Epithelial cell of proximal tubule (primary cell): ENCODE results near the gene POLL. TPM values are rescaled to one million over a fixed set of nuclear protein-coding genes. Genes with fewer than 3 reads are reported as not detected.

ENCODE experiments used
- DNase-seq: peaks from one replicate; pipeline ENCODE4 v3.0.0-alpha.2; 2011; ENCODE audit warnings: low read depth
- H3K4me3 ChIP-seq: 2 replicates; pipeline ENCODE4 v1.5.1; 2011; ENCODE audit warnings: low read depth, mild to moderate bottlenecking, low read length
- total RNA-seq: library from RNA; depleted of rRNA; stranded (reverse); fragments of >200 nt; gene quantifications from 2 replicates; pipeline ENCODE4 v1.2.3, GENCODE V29; 2015
- TF ChIP-seq, protein P1 (sequence below): conservative IDR thresholded peaks from 2 replicates; pipeline ENCODE4 v1.5.1; 2012; ENCODE audit warnings: low read depth, mild to moderate bottlenecking, low read length

The POLL gene
- total RNA-seq, 1 donor from 2014 or later, result 27.6 TPM

DNA sequence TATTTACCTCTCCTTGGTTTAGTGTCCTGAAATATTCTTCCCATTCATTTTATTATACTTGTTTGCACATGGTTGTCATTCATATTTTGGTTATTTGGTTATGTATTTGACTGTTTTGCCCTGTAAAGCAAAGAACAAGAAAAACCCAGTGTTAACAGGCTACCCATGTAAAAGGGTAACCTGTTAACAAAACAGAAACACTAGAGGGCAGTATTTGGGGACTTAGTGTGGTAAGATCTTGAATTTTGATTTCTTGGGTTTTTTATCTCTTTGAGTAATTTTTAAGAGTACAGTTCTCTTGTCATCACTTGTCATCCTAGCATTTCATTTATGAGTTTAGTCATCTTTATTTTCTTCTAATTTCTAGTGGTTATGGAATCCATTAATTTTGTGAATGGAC lies 51.3 kb downstream of the POLL start:
- H3K4me3 ChIP-seq, result no peak overlapping the region
- DNase-seq, result no peak
- TF ChIP-seq, protein P1, sequence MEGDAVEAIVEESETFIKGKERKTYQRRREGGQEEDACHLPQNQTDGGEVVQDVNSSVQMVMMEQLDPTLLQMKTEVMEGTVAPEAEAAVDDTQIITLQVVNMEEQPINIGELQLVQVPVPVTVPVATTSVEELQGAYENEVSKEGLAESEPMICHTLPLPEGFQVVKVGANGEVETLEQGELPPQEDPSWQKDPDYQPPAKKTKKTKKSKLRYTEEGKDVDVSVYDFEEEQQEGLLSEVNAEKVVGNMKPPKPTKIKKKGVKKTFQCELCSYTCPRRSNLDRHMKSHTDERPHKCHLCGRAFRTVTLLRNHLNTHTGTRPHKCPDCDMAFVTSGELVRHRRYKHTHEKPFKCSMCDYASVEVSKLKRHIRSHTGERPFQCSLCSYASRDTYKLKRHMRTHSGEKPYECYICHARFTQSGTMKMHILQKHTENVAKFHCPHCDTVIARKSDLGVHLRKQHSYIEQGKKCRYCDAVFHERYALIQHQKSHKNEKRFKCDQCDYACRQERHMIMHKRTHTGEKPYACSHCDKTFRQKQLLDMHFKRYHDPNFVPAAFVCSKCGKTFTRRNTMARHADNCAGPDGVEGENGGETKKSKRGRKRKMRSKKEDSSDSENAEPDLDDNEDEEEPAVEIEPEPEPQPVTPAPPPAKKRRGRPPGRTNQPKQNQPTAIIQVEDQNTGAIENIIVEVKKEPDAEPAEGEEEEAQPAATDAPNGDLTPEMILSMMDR, result peak; percentile 59

DNA sequence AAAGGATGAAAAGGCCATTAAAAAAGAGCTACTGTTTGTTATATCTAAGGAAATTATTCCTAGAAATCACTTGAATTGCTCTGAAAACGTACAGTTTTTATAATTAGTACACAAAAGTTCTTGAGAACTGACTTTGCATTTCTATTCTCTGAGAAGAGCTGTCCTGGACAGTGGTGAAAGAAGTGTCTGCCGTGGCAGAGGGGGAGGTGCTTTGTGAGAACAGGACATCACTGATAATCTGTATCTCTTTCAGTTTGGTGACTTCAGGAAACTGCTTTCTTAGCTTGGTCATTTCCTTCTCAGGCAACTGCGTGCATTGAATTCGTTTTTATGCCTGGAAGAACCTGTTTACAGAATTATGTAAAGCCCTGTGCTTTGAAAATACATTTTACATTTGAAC lies 52.1 kb downstream of the POLL start:
- DNase-seq, result no peak
- H3K4me3 ChIP-seq, result no peak overlapping the region
- TF ChIP-seq, protein P1, result no peak

DNA sequence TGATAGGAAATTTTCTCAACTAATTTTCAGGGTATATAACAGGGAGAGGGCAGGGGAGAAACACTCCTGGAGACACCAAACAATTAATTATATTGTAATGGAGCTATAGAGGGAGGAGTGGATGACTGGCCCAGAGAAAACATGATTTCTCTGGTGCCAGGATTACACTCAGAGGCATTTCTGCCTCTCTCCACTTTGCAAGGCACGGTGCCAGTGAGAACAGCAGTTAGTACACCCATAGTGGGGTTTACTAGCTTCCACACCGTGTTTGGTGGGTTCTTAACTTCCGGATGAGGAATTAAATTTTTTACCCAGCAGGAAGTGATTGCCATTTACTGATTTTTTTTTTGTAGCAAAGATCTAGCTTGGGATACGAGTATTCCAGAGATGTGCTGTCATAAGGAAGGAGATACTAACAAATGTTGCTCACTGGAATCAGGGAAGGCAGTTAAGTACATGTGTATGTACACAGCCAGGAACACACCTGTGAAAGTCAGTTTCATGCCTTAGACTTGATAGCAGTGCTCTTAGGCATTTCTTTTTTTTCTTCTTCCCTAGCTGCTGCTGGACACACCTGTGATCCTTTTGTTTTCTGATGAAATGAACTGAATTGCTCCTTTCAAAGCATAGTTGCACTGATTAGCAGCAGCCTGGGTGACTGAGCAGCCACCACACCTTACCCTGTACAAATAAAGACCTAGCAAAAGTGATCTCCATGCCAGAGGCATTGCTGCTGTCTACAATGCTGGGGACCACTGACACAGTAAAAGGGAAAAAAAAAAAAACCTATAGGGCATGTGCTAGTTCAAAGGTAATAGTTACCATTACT lies 58.1 kb downstream of the POLL start:
- TF ChIP-seq, protein P1, result no peak
- no peak overlapping the region for H3K4me3 ChIP-seq
- DNase-seq, result no peak

- no peak overlapping the region for H3K4me3 ChIP-seq
- TF ChIP-seq, protein P1, result no peak
- no peak for DNase-seq
Measured at GRCh38 chr10:101529207-101529606, 58.9 kb downstream of the POLL start.

Other genes with a start within 250 kb of the POLL start
- gene BTRC, start 234.1 kb downstream of the POLL start, total RNA-seq, result 7.4 and 14.2 TPM in 2 replicates
- gene DPCD, start 64 bp upstream of the POLL start, total RNA-seq, result 36.2 and 65.6 TPM in 2 replicates
- 15.3 and 16.8 TPM in 2 replicates for gene FBXW4, start 106.9 kb upstream of the POLL start, total RNA-seq
- not detected in 2 replicates for gene FGF8, start 187.9 kb upstream of the POLL start, total RNA-seq
- gene NPM3, start 195.2 kb upstream of the POLL start, total RNA-seq, result 118 and 159 TPM in 2 replicates
- gene OGA, start 230.2 kb upstream of the POLL start, total RNA-seq, result 39.8 and 48.4 TPM in 2 replicates